Endothelial cell of umbilical vein (primary cell): ENCODE measurements around the gene GHRH. TPM values are rescaled to one million over a fixed set of nuclear protein-coding genes. Genes with fewer than 3 reads are reported as not detected.

Experiments used
- BruUV-seq: library from RNA; stranded (reverse); fragments of 400-500 nt; replicated peaks from 2 replicates; lab custom pipeline; 2021; lab: Mats Ljungman, UMichigan
- CTCF ChIA-PET: fragments of 300-600, 350-600 bp; sonication (Branson Sonifier 250); formaldehyde crosslinking; loops from one replicate; lab custom pipeline; 2021; ENCODE audit warnings: antibody characterized with exemption, inconsistent platforms; lab: Charles Lee
- POLR2A ChIA-PET: fragments of 300-600, 350-600 bp; sonication (Branson Sonifier 250); formaldehyde crosslinking; loops from one replicate; lab custom pipeline; 2021; ENCODE audit warnings: antibody characterized with exemption, inconsistent platforms; lab: Charles Lee
- DNase-seq: peaks from one replicate; pipeline ENCODE4 v3.0.0-alpha.2; 2011; ENCODE audit warnings: low read depth, low spot score
- FAIRE-seq: peaks from 2 replicates; lab custom pipeline; 2011; peaks lifted over from hg19 to GRCh38; lab: Jason Lieb, UNC
- H2AFZ ChIP-seq: 2 replicates; pipeline ENCODE4 v1.6.0; 2012; ENCODE audit warnings: low read depth, low read length, control low read depth, inconsistent platforms
- H3K27ac ChIP-seq: 2 replicates; pipeline ENCODE4 v1.5.1; 2011; ENCODE audit warnings: low read depth, mild to moderate bottlenecking, control low read depth, low read length, moderate library complexity; ENCODE audit not compliant: insufficient read depth
- H3K27me3 ChIP-seq, 2 experiments: 2 replicates each; pipeline versions ENCODE4 v1.6.0 to v1.6.1; 2011; ENCODE audit warnings: low read length in 2 of 2, mixed read lengths in 1 of 2; ENCODE audit not compliant: control insufficient read depth in 2 of 2, insufficient read depth in 2 of 2
- H3K36me3 ChIP-seq, 2 experiments: 2 replicates in 1 of 2; 3 replicates in 1 of 2; pipeline ENCODE4 v1.5.1; 2011; ENCODE audit warnings: low read length in 2 of 2, mild to moderate bottlenecking in 1 of 2, moderate library complexity in 1 of 2; ENCODE audit not compliant: control insufficient read depth in 2 of 2, insufficient read depth in 2 of 2; ENCODE audit errors: extremely low read depth in 1 of 2
- H3K4me1 ChIP-seq: 3 replicates; pipeline ENCODE4 v1.5.1; 2011; ENCODE audit warnings: mild to moderate bottlenecking, low read length; ENCODE audit not compliant: control insufficient read depth, insufficient read depth; ENCODE audit errors: extremely low read depth
- H3K4me2 ChIP-seq: 2 replicates; pipeline ENCODE4 v1.6.1; 2011; ENCODE audit warnings: low read length, control low read depth, mixed read lengths; ENCODE audit not compliant: insufficient read depth
- H3K4me3 ChIP-seq, 3 experiments: fragments of 200-600 bp in 1 of 3; sonication (generic), shearing (Covaris generic) in 1 of 3; replicated peaks in 1 of 3; 2 replicates each; pipeline ENCODE4 v1.5.1; 2011 to 2016; ENCODE audit warnings: control low read depth in 3 of 3, low read length in 3 of 3, mild to moderate bottlenecking in 2 of 3, inconsistent platforms in 1 of 3, low read depth in 1 of 3, moderate library complexity in 1 of 3; ENCODE audit not compliant: insufficient read depth in 1 of 3
- H3K79me2 ChIP-seq: 2 replicates; pipeline ENCODE4 v1.6.0; 2012; ENCODE audit warnings: low read length, inconsistent platforms; ENCODE audit not compliant: control insufficient read depth, insufficient read depth
- H3K9ac ChIP-seq: replicated peaks from 2 replicates; pipeline ENCODE3; 2011; ENCODE audit warnings: low read length, control low read depth; ENCODE audit not compliant: insufficient read depth; ENCODE audit errors: extremely low read depth
- H3K9me1 ChIP-seq: replicated peaks from 3 replicates; pipeline ENCODE4 v1.6.0; 2011; ENCODE audit warnings: mild to moderate bottlenecking, low read length; ENCODE audit not compliant: control insufficient read depth, insufficient read depth; ENCODE audit errors: extremely low read depth
- H3K9me3 ChIP-seq: replicated peaks from 2 replicates; pipeline ENCODE4 v1.5.1; 2012; ENCODE audit warnings: low read length, inconsistent platforms; ENCODE audit not compliant: control insufficient read depth, insufficient read depth
- H4K20me1 ChIP-seq: replicated peaks from 2 replicates; pipeline ENCODE3; 2011; ENCODE audit warnings: mild to moderate bottlenecking, low read length; ENCODE audit not compliant: control insufficient read depth, insufficient read depth; ENCODE audit errors: extremely low read depth
- EZH2 ChIP-seq: IDR thresholded peaks from 2 replicates; pipeline ENCODE4 v1.6.1; 2012; ENCODE audit warnings: borderline replicate concordance, low read depth, mild to moderate bottlenecking, moderate library complexity, low read length, inconsistent platforms; ENCODE audit not compliant: severe bottlenecking
- FOS ChIP-seq: IDR thresholded peaks from 2 replicates; pipeline ENCODE4 v1.6.1; 2011; ENCODE audit warnings: mild to moderate bottlenecking, low read length, moderate library complexity, borderline replicate concordance; ENCODE audit not compliant: insufficient read depth
- GATA2 ChIP-seq: IDR thresholded peaks from 2 replicates; pipeline ENCODE4 v1.7.0; 2011; ENCODE audit warnings: low read depth, mild to moderate bottlenecking, moderate library complexity, mixed read lengths, low read length; ENCODE audit not compliant: insufficient read length, insufficient read depth
- JUN ChIP-seq: IDR thresholded peaks from 2 replicates; pipeline ENCODE4 v1.6.1; 2011; ENCODE audit warnings: borderline replicate concordance, low read depth; ENCODE audit not compliant: insufficient read length, insufficient read depth
- MAX ChIP-seq: IDR thresholded peaks from 2 replicates; pipeline ENCODE4 v1.6.1; 2011; ENCODE audit not compliant: insufficient read depth, insufficient read length
- MYC ChIP-seq: IDR thresholded peaks from one replicate; pipeline ENCODE4 v1.6.1; 2011; ENCODE audit warnings: mild to moderate bottlenecking, low read depth, low read length
- POLR2A ChIP-seq: IDR thresholded peaks from 2 replicates; pipeline ENCODE4 v1.6.1; 2012; ENCODE audit warnings: low read depth, mild to moderate bottlenecking, control low read depth, low read length
- POLR2AphosphoS5 ChIP-seq: IDR thresholded peaks from 2 replicates; pipeline ENCODE4 v1.6.1; 2012; ENCODE audit warnings: low read depth, mild to moderate bottlenecking, control low read depth, low read length, moderate library complexity; ENCODE audit not compliant: insufficient read depth
- dilution Hi-C: fragments of 300-500 bp; cut with MboI; formaldehyde crosslinking; loops from one replicate; pipeline ENCODE4 v1.15.0; 2019; ENCODE audit warnings: low sequenced_read_pairs; ENCODE audit not compliant: extremely low pct_ligation_motif_present
- intact Hi-C: fragments of 100-400 bp; cut with micrococcal nuclease; formaldehyde crosslinking; loops from one replicate; pipeline ENCODE4 v1.10.0; 2022
- polyA plus RNA-seq, 4 experiments: library from polyadenylated mRNA; depleted of rRNA in 3 of 4; stranded (reverse) in 3 of 4; unstranded in 1 of 4; fragments of >200 nt; gene quantifications; 2 replicates each; pipeline versions ENCODE4 v1.2.1 to v1.2.3, GENCODE V29; 2011 to 2012; ENCODE audit warnings: missing spikeins in 1 of 4
- total RNA-seq: library from RNA; stranded (reverse); gene quantifications from 2 replicates; pipeline ENCODE4 v1.2.3, GENCODE V29; 2021
- TF ChIP-seq, protein P1 (sequence below), 2 donors: IDR thresholded peaks; 1 replicate in 1 of 2; 2 replicates in 1 of 2; pipeline ENCODE4 v1.5.1; 2011; ENCODE audit warnings: low read length in 2 of 2, mild to moderate bottlenecking in 2 of 2, moderate library complexity in 2 of 2, control low read depth in 1 of 2, inconsistent platforms in 1 of 2, low read depth in 1 of 2; ENCODE audit not compliant: insufficient read depth in 1 of 2; ENCODE audit errors: extremely low read depth in 1 of 2

GHRH gene
- total and polyA plus RNA-seq, 2 donors (not counting 3 experiments of a cell fraction or from before 2014, with no cell fraction given), result not detected

DNA sequence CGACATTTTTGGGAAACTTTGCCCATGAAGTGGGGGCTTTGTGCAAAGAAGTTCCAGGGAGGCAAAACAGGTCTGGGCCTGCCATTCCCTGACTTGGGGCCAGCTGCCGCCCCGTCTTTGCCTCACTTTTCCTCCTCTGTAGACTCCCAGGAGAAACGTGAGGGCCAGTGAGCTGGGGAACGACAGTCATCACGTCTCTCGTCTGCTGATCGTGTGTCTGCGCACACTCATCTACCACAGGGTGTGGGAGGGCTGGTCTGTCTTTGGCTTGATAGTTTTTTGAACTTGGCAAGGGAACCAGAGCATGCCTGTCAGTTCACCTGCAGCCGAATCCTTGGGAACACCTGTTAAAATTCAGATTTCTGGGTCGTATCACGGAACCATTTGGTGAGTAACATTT lies 8.5 kb downstream of the GHRH start:
- no peak for FAIRE-seq

More for the DNA sequence above, 8.5 kb downstream of the GHRH start:
- H3K9me3 ChIP-seq, result no peaks in the 10 kb centered on the region
- TF ChIP-seq GATA2 (no peak), MYC (no peak), JUN (no peak), POLR2AphosphoS5 (no peak), FOS (no peak), POLR2A (no peak), EZH2 (no peak), MAX (no peak)
- TF ChIP-seq, protein P1, sequence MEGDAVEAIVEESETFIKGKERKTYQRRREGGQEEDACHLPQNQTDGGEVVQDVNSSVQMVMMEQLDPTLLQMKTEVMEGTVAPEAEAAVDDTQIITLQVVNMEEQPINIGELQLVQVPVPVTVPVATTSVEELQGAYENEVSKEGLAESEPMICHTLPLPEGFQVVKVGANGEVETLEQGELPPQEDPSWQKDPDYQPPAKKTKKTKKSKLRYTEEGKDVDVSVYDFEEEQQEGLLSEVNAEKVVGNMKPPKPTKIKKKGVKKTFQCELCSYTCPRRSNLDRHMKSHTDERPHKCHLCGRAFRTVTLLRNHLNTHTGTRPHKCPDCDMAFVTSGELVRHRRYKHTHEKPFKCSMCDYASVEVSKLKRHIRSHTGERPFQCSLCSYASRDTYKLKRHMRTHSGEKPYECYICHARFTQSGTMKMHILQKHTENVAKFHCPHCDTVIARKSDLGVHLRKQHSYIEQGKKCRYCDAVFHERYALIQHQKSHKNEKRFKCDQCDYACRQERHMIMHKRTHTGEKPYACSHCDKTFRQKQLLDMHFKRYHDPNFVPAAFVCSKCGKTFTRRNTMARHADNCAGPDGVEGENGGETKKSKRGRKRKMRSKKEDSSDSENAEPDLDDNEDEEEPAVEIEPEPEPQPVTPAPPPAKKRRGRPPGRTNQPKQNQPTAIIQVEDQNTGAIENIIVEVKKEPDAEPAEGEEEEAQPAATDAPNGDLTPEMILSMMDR (IDR thresholded peaks at IDR 0.05; ENCODE audit: extremely low read depth in 1 of 2, insufficient read depth in 1 of 2, low read depth in 1 of 2, low read length in 2 of 2), result no peak
- H3K36me3 ChIP-seq, result no peaks in the 10 kb centered on the region
- no TSS peak for BruUV-seq
- no peak overlapping the region for H3K4me3 ChIP-seq
- H3K27ac ChIP-seq, result no peak overlapping the region
- no peaks in the 10 kb centered on the region for H3K4me1 ChIP-seq
- no peak for DNase-seq
- peaks cover 0 to 2% of the 10 kb centered on the region in 2 experiments for H3K27me3 ChIP-seq
- no peaks in the 10 kb centered on the region for H3K9me1 ChIP-seq
- ChIA-PET POLR2A (no interaction called here), CTCF (no interaction called here)
- no peaks in the 10 kb centered on the region for H3K79me2 ChIP-seq
- no peak overlapping the region for H3K4me2 ChIP-seq
- intact Hi-C loops, result no loop called here
- H4K20me1 ChIP-seq, result no peaks in the 10 kb centered on the region
- H3K9ac ChIP-seq, result no peak overlapping the region
- H2AFZ ChIP-seq, result no peak overlapping the region
- dilution Hi-C loops, result loop anchor here (25.0 kb wide), 1 partner anchor 259 kb away; the partner anchor contains the start of gene NNAT
